ENCODE measurements around the gene HOXA9. TPM values are rescaled to one million over a fixed set of nuclear protein-coding genes. Genes with fewer than 3 reads are reported as not detected.

HOXA9 gene
- total RNA-seq, 1 donor from 2014 or later = not detected

- FAIRE-seq = no peak
These were observed 48.1 kb downstream of the HOXA9 start for GRCh38 chr7:27116962-27117886.

GRCh38 chr7:27116031-27116961, 49.0 kb downstream of the HOXA9 start:
- DNase-seq (ENCODE audit: low spot score in 2 of 2) (no peak), FAIRE-seq (no peak)

More at GRCh38 chr7:27116962-27117886, 48.1 kb downstream of the HOXA9 start:
- DNase-seq (ENCODE audit: low spot score in 2 of 2) = no peak

- DNase-seq (ENCODE audit: low spot score in 2 of 2) (no peak), FAIRE-seq (no peak)
These were observed 49.9 kb downstream of the HOXA9 start for GRCh38 chr7:27115221-27116026.

GRCh38 chr7:27114881-27115220, 50.5 kb downstream of the HOXA9 start:
- FAIRE-seq = no peak
- no peak for DNase-seq (ENCODE audit: low spot score in 2 of 2)

GRCh38 chr7:27113991-27114769, 51.2 kb downstream of the HOXA9 start:
- FAIRE-seq (no peak), DNase-seq (ENCODE audit: low spot score in 2 of 2) (no peak)

- FAIRE-seq = no peak
- DNase-seq (ENCODE audit: low spot score in 2 of 2) = no peak
These were observed 52.1 kb downstream of the HOXA9 start for GRCh38 chr7:27112955-27113949.

Small RNAs within 50 kb of the gene (small RNA-seq; reads per million reads assigned to genes)
- not detected for gene AC004080.5
- not detected for gene RF02140
- gene RF02141 = not detected

Other genes starting within 250 kb of the HOXA9 start
- gene HOXA1, start 69.5 kb downstream of the HOXA9 start, total RNA-seq = not detected
- gene HOXA2, start 62.9 kb downstream of the HOXA9 start, total RNA-seq = not detected
- not detected for gene HOXA4, start 34.8 kb downstream of the HOXA9 start, total RNA-seq
- gene HOXA5, start 21.9 kb downstream of the HOXA9 start, total RNA-seq = not detected
- not detected for gene HOXA6, start 17.8 kb downstream of the HOXA9 start, total RNA-seq
- not detected for gene HOXA3, start 13.0 kb downstream of the HOXA9 start, total RNA-seq
- not detected for gene HOXA7, start 8.9 kb downstream of the HOXA9 start, total RNA-seq
- not detected for gene HOXA10, start 8.8 kb upstream of the HOXA9 start, total RNA-seq
- gene HOXA11, start 19.7 kb upstream of the HOXA9 start, total RNA-seq = not detected
- gene HOXA13, start 34.6 kb upstream of the HOXA9 start, total RNA-seq = not detected
- gene EVX1, start 77.3 kb upstream of the HOXA9 start, total RNA-seq = not detected

Measured in frontal cortex (tissue), 4 donors.